Limb (tissue), 2 donors: Measurements from ENCODE around the gene FKBP5.
"Not testable (repeated sequence)": the region's sequence is repeated elsewhere in the genome, so short reads cannot be mapped to it uniquely, and the experiment has no call there.

Experiments used
- DNase-seq, 2 donors: peaks; one replicate each; pipeline ENCODE4 v3.0.0-alpha.2; 2016; ENCODE audit errors: extremely low spot score in 2 of 2

Gene FKBP5

GRCh38 chr6:35724059-35724458 lies 35.3 kb upstream of the FKBP5 start:
- no peak for DNase-seq

DNA sequence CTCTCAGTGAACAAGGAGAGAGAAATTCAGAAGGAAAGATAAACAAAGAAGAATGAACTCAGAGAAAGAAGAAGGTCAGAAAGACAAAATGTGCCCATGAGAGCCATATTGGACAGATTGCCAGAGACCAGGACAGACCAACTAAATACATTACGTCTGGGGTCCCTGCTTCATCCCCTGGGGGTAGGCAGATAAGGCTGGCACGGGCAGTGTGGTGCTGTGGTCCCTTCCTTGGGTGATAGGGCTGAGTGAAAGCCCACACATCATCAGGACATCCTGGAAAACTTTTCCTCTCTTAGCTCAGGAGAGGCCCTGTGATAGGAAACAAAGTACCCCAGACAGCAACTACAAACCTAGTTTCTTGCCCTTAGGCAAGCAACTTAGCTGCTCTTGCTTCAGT lies 34.9 kb upstream of the FKBP5 start:
- DNase-seq: no peak

- DNase-seq: no peak
These were observed 33.5 kb upstream of the FKBP5 start for GRCh38 chr6:35722121-35722761.

DNA sequence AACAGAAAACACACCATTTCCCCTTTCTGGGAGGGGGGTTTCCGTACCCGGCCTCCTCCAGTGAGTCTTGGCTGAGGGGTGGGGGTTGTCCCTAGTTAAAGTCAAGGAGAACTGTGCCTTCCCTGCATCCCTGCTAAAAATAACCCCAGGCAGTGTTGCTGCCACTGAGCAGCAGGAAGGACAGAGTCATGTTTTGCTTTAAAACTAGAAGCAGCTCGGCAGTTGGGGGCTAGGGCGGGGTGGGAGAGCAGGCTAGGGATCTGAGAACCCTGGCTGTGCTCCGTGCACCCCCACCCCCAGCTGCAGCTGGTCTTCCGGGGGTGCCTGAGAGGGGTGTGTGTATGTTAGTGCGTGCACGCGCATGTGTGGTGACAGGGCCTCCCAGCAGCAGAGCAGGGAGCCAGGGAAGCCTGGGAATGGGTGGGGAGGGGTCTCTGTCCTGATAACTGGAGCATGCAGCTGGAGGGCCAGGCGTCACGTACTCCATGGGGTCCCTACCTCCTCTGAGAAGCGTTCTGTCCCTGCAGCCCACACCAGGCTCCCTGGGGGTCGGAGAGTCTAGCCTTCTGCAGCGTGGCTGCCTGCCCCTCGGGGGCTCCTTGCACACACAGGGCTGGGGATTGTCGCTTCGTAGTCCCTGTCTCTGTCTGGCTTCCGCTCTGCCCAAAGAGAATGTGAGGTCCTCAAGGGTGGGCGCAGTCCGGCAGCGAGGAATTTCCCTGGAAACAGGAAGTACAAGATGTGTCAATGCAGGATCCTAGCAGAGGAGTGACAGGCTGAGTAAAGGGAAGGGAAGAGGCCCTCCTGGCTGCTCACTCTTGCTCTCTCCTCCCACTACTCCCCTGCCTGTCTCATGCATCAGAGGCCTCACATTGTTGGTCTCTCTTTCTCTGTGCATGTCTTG lies 31.4 kb upstream of the FKBP5 start:
- peak; percentile 74 to 80 for DNase-seq

DNA sequence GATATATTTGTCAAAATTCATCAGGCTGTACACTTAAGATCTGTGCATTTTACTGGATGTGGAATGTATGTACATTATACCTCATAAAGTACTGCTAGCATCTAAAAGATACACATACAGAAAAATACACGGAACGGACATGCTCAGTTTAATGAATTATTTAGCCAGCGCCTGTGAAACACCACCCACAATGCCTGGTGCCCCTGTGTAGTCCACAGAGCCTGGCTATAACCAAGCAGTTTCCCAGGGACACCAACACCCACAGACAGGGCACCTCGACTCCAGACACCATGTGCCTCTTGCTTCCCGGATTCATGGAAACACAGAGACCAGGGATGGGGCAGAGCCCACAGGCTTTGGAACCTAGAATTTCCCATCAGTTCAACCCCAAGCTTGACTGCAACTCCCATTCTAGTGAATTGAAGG lies 30.7 kb upstream of the FKBP5 start:
- no peak for DNase-seq

DNA sequence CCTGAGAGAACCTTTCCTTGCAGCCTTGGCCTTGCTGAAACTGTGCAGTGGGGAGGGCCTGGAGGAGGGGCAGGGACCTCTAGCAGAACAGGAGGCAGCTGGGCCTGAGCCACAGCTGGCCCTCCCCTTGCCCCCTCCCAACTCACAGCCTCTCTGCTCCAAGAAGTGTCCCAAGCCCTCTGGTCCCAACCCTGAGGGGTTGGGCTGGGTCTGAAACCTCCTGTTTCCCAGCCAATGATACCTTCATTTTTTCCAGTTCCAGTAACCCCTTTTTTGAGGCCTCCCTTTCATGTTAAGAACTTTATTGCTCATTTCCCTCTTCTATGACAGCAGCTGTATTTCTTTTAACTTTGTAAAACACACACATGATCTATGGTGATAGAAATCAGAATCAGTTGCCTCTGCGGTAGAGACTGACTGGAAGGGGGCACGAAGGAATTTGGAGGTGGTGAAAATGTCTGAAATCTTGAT lies 30.2 kb upstream of the FKBP5 start:
- peak; percentile 61 to 65 for DNase-seq

DNA sequence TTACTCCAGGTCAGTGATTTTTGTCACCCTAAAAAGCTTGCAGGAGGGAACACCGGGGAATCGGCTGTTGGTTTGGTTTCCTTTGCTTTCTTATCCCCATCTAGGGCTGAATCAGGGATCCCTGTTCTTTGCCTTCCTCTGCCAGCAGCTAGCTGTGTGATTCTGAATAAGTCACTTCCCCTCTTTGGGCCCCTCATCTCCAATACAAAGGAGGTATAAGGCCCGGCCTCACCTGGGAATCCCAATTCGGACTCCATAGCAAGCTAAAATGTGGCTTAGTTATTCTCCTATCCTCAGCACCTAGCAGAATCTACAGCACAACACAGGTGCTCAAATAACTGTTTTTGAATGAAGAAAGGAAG lies 29.6 kb upstream of the FKBP5 start:
- no peak for DNase-seq

GRCh38 chr6:35717449-35718374 lies 29.0 kb upstream of the FKBP5 start:
- DNase-seq: no peak

GRCh38 chr6:35716798-35717197 lies 28.1 kb upstream of the FKBP5 start:
- DNase-seq: no peak

- no peak for DNase-seq
These were observed 24.5 kb upstream of the FKBP5 start for GRCh38 chr6:35713006-35713767.

- no peak for DNase-seq
These were observed 23.0 kb upstream of the FKBP5 start for GRCh38 chr6:35711731-35712130.

GRCh38 chr6:35710241-35710847 lies 21.6 kb upstream of the FKBP5 start:
- no peak for DNase-seq

- DNase-seq: no peak
These were observed 19.9 kb upstream of the FKBP5 start for GRCh38 chr6:35708585-35708984.

DNA sequence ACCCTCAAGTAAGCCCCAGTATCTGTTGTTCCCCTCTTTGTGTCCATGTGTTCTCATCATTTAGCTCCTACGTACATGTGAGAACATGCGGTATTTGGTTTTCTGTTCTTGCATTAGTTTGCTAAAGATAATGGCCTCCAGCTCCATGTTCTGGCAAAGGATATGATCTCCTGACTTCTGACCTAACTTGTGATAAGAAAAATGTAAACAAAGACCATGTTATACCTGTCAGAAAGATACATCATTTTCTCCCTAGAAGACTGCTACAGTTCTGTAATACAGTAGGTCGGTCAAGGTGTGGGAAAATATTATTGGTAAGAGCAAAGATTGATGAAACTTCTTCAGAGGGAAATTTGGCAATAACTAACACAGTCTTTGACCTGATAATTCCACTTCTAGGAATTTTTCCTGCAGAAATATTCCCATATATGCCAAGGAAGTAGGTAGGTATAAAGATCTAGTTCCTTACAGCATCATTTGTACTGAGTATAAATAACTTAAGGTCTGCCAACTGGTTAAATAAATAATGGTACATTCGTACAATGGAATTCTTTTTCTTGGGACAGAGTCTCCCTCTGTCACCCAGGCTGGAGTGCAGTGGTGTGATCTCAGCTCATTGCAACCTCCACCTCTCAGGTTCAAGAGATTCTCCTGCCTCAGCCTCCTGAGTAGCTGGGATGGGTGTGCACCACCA lies 19.1 kb upstream of the FKBP5 start:
- no peak for DNase-seq

- DNase-seq: no peak
These were observed 17.8 kb upstream of the FKBP5 start for GRCh38 chr6:35706468-35706867.

DNA sequence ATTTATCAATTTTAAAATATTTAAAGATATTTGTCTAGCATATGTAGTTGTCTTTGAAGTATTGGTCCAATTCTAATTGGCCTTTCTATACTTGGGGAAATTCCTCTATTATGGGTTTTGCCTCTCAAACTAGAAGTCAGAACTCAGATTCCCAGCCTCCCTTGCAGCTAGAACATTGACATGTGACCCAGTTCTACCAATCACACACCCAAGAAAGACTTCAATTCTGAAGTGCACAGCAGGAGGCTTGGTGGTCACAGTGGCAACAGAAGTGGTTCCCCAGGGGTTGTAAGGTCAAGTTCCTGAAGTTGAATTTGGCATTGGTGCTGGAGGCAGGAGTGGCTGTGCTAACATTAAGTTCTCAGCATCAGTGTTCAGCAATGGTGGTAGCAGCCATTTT lies 14.8 kb upstream of the FKBP5 start:
- DNase-seq: no peak

DNA sequence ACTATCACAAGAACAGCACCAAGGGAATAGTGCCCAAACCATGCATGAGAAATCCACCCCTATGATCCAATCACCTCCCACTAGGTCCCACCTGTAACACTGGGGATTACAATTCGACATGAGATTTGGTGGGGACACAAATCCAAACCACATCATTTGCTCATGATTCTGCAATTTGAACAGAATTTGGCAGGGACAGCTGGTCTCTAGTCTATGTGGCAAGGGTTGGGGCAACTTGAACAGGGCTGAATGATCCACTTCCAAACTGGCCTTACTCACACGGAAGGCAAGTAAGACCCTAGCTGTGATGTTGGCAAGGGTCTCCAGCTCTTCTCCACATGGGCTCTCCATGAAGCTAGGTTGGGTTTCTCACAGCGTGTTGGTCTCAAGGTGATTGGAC lies 10.1 kb upstream of the FKBP5 start:
- DNase-seq: no peak

GRCh38 chr6:35698430-35698829 lies 9.7 kb upstream of the FKBP5 start:
- DNase-seq: not testable (repeated sequence)

GRCh38 chr6:35694462-35694861 lies 5.7 kb upstream of the FKBP5 start:
- no peak for DNase-seq
